Hepatocyte (in vitro differentiated cells): Measurements from ENCODE around the gene MTA3. TPM values are rescaled to one million over a fixed set of nuclear protein-coding genes. Genes with fewer than 3 reads are reported as not detected.

ENCODE experiments used
- DNase-seq: peaks from one replicate; pipeline ENCODE4 v3.0.0-alpha.2; 2016; ENCODE audit warnings: low spot score
- H2AFZ ChIP-seq: fragments of 200-600 bp; sonication (generic); 2 replicates; pipeline ENCODE4 v1.6.0; 2016; ENCODE audit warnings: antibody characterized with exemption, mild to moderate bottlenecking
- H3K27ac ChIP-seq: fragments of 200-600 bp; sonication (generic); 2 replicates; pipeline ENCODE4 v1.5.1; 2016; ENCODE audit warnings: mild to moderate bottlenecking
- H3K27me3 ChIP-seq: fragments of 200-600 bp; sonication (generic); 2 replicates; pipeline ENCODE4 v1.6.1; 2016
- H3K36me3 ChIP-seq: fragments of 200-600 bp; sonication (generic); replicated peaks from 2 replicates; pipeline ENCODE4 v1.5.1; 2016; ENCODE audit warnings: low read depth; ENCODE audit not compliant: insufficient read depth
- H3K4me1 ChIP-seq: fragments of 200-600 bp; sonication (generic); 2 replicates; pipeline ENCODE4 v1.5.1; 2016; ENCODE audit warnings: mild to moderate bottlenecking, moderate library complexity; ENCODE audit not compliant: insufficient read depth
- H3K4me2 ChIP-seq: fragments of 200-600 bp; sonication (generic); 2 replicates; pipeline ENCODE4 v1.6.0; 2016
- H3K4me3 ChIP-seq: fragments of 200-600 bp; sonication (generic); 2 replicates; pipeline ENCODE4 v1.5.1; 2016; ENCODE audit warnings: mild to moderate bottlenecking
- H3K79me2 ChIP-seq: fragments of 200-600 bp; sonication (generic); 2 replicates; pipeline ENCODE4 v1.6.0; 2017; ENCODE audit warnings: mild to moderate bottlenecking
- H3K9me2 ChIP-seq: fragments of 200-600 bp; sonication (generic); replicated peaks from 2 replicates; pipeline ENCODE4 v1.6.0; 2017; ENCODE audit warnings: mild to moderate bottlenecking; ENCODE audit not compliant: insufficient read depth
- H3K9me3 ChIP-seq: fragments of 200-600 bp; sonication (generic); 2 replicates; pipeline ENCODE4 v1.5.1; 2016; ENCODE audit warnings: low read depth, mild to moderate bottlenecking
- H4K20me1 ChIP-seq: fragments of 200-600 bp; sonication (generic); 2 replicates; pipeline ENCODE4 v1.6.0; 2016; ENCODE audit warnings: mild to moderate bottlenecking; ENCODE audit not compliant: insufficient read depth, poor library complexity, severe bottlenecking
- EZH2 ChIP-seq: fragments of 200-600 bp; sonication (generic); IDR thresholded peaks from 2 replicates; pipeline ENCODE4 v1.6.1; 2016; ENCODE audit warnings: antibody characterized with exemption, mild to moderate bottlenecking, borderline replicate concordance
- EZH2phosphoT487 ChIP-seq: fragments of 200-600 bp; sonication (generic); IDR thresholded peaks from one replicate; pipeline ENCODE4 v1.6.1; 2018; ENCODE audit warnings: antibody characterized with exemption, mild to moderate bottlenecking, low read depth, moderate library complexity; ENCODE audit not compliant: unreplicated experiment, severe bottlenecking
- WGBS: methylation state at CpG from one replicate; pipeline ENCODE4 v1.1.6; 2016; ENCODE audit warnings: low lambda C conversion rate; ENCODE audit errors: missing lambda C conversion rate; 5-methylcytosine and 5-hydroxymethylcytosine counted together
- polyA plus RNA-seq: library from polyadenylated mRNA; unstranded; fragments of >200 nt; fragmentation: Nextera tagmentation; extraction: Ambion mirVana; gene quantifications from 2 replicates; pipeline ENCODE4 v1.2.1, GENCODE V29; 2016
- total RNA-seq: library from RNA; depleted of rRNA; stranded (reverse); fragments of >200 nt; gene quantifications from 2 replicates; pipeline ENCODE4 v1.2.3, GENCODE V29; 2014
- TF ChIP-seq, protein P1 (sequence below): fragments of 200-600 bp; sonication (generic); IDR thresholded peaks from 2 replicates; pipeline ENCODE4 v1.5.1; 2016; ENCODE audit warnings: antibody characterized with exemption, mild to moderate bottlenecking; ENCODE audit not compliant: poor library complexity

The MTA3 gene
- total and polyA plus RNA-seq, 2 experiments from 2014 or later: 34.6 to 44.3 TPM

DNA sequence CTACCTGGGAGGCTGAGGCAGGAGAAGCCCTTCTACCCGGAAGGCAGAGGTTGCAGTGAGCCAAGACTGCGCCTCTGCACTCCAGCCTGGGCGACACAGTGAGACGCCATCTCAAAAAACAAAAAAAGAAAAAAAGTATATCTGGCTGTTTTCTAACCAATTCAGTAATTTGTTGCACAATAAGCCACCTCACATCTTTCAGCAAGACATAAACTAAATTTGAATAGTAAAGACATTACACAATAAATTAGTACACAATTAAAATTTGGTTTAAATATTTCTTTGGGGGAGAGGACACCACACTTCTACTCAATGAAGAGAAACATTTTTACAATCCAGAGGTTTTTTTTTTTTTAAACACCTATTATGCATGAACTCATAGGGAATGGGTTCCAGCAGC, 36.0 kb upstream of the MTA3 start:
- no peak overlapping the region for H3K27ac ChIP-seq
- 94% methylated on average over 4 of the region's 4 CpGs for WGBS
- no peak overlapping the region for H2AFZ ChIP-seq
- H3K4me2 ChIP-seq: no peak overlapping the region
- H3K4me1 ChIP-seq: no peaks in the 10 kb centered on the region
- H3K4me3 ChIP-seq: no peak overlapping the region
- no peak for DNase-seq
- H3K9me3 ChIP-seq: no peaks in the 10 kb centered on the region
- H3K27me3 ChIP-seq: no peaks in the 10 kb centered on the region
- no peaks in the 10 kb centered on the region for H3K9me2 ChIP-seq
- no peaks in the 10 kb centered on the region for H4K20me1 ChIP-seq
- TF ChIP-seq, protein P1, sequence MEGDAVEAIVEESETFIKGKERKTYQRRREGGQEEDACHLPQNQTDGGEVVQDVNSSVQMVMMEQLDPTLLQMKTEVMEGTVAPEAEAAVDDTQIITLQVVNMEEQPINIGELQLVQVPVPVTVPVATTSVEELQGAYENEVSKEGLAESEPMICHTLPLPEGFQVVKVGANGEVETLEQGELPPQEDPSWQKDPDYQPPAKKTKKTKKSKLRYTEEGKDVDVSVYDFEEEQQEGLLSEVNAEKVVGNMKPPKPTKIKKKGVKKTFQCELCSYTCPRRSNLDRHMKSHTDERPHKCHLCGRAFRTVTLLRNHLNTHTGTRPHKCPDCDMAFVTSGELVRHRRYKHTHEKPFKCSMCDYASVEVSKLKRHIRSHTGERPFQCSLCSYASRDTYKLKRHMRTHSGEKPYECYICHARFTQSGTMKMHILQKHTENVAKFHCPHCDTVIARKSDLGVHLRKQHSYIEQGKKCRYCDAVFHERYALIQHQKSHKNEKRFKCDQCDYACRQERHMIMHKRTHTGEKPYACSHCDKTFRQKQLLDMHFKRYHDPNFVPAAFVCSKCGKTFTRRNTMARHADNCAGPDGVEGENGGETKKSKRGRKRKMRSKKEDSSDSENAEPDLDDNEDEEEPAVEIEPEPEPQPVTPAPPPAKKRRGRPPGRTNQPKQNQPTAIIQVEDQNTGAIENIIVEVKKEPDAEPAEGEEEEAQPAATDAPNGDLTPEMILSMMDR: no peak
- TF ChIP-seq EZH2 (no peak), EZH2phosphoT487 (no peak)
- H3K36me3 ChIP-seq: no peaks in the 10 kb centered on the region
- no peaks in the 10 kb centered on the region for H3K79me2 ChIP-seq

- Histone ChIP-seq H3K79me2 (no peaks in the 10 kb centered on the region), H3K4me1 (no peaks in the 10 kb centered on the region), H3K4me3 (no peak overlapping the region), H3K9me3 (no peaks in the 10 kb centered on the region), H2AFZ (no peak overlapping the region), H3K27me3 (no peaks in the 10 kb centered on the region), H3K27ac (no peak overlapping the region), H3K9me2 (no peaks in the 10 kb centered on the region), H3K4me2 (no peak overlapping the region), H4K20me1 (no peaks in the 10 kb centered on the region), H3K36me3 (no peaks in the 10 kb centered on the region)
- WGBS: 97% methylated on average over 3 of the region's 3 CpGs
- TF ChIP-seq, protein P1: no peak
- TF ChIP-seq EZH2phosphoT487 (no peak), EZH2 (no peak)
- DNase-seq: no peak
These were observed 30.9 kb upstream of the MTA3 start for GRCh38 chr2:42537493-42537892.

GRCh38 chr2:42542871-42543270, 25.6 kb upstream of the MTA3 start:
- no peak for TF ChIP-seq EZH2
- TF ChIP-seq EZH2phosphoT487: no peak
- TF ChIP-seq, protein P1: no peak
- 87% methylated on average over 4 of the region's 4 CpGs for WGBS
- DNase-seq: no peak
- Histone ChIP-seq H3K4me2 (no peak overlapping the region), H3K9me2 (no peaks in the 10 kb centered on the region), H3K4me1 (no peaks in the 10 kb centered on the region), H2AFZ (no peak overlapping the region), H3K79me2 (no peaks in the 10 kb centered on the region), H4K20me1 (no peaks in the 10 kb centered on the region), H3K4me3 (no peak overlapping the region), H3K27me3 (no peaks in the 10 kb centered on the region), H3K36me3 (no peaks in the 10 kb centered on the region), H3K27ac (no peak overlapping the region), H3K9me3 (no peaks in the 10 kb centered on the region)
